Measurements from ENCODE around the gene MARK2. TPM values are rescaled to one million over a fixed set of nuclear protein-coding genes. Genes with fewer than 3 reads are reported as not detected.
A peak's percentile ranks its signal among the peaks of the same experiment; 100 is the strongest.

The MARK2 gene
- total and polyA plus RNA-seq, 2 experiments from 2014 or later, result 8.9 to 15.8 TPM

DNA sequence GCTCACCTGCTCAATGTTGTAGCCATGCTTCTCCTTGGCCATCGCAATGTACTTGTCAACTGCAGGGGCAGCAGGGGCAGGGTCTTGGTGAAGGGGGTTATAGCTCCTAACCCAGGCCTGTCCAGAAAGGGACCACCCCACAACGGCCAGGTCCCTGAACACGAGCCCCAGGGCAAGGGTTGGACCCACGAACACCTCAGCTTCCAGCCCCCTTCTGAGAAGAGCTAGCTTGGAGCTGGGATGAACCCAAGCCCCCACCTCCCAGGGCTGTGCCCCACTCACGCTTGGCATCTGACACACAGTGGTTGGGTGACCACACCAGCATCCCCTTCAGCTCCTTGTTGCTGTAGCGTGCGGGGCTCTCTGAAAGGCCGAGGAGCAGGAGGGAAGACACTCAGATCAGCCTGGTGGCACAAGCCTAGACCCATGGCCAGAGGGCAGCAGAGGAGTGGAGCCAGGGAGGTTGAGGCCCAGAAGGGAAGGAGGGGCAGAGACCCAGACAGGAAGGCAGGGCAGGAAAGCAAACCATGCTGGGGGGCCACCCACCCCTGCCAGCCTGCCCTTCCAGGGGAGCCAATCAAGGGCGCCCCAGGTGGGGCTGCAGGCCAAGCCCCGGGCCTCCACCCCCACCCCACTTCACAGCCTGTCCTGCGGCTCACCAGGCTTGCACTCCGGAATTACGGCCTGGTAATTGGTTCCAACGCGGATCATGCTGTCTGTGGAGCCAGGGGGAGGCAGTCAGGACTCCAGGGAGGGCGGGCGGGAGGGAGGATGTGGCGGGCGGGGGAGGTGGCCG lies 76.2 kb downstream of the MARK2 start:
- DNase-seq, result peak; percentile 36
- no peak overlapping the region for H3K4me2 ChIP-seq (ENCODE audit: unreplicated experiment)
- H3K9ac ChIP-seq, result no peak overlapping the region
- no peaks in the 10 kb centered on the region for H3K79me2 ChIP-seq (ENCODE audit: insufficient read depth)
- no peak overlapping the region for H2AFZ ChIP-seq
- H3F3A ChIP-seq (ENCODE audit: insufficient read depth), result 0 out of 2 replicates have a peak, but pooled peaks cover 6% of the 10 kb centered on the region
- no peaks in the 10 kb centered on the region for H3K9me3 ChIP-seq (ENCODE audit: low read depth)
- no peak for TF ChIP-seq EZH2phosphoT487 (IDR thresholded peaks at IDR 0.05; ENCODE audit: insufficient read depth, low read depth)
- TF ChIP-seq EZH2 (IDR thresholded peaks at IDR 0.05; ENCODE audit: insufficient read depth, poor library complexity, severe bottlenecking), result no peak
- no peaks in the 10 kb centered on the region for H4K20me1 ChIP-seq (ENCODE audit: insufficient read depth)
- no peaks in the 10 kb centered on the region for H3K36me3 ChIP-seq (ENCODE audit: low read depth)
- H3K27me3 ChIP-seq (replicated peaks; ENCODE audit: insufficient read depth), result no peaks in the 10 kb centered on the region
- no peaks in the 10 kb centered on the region for H3K9me2 ChIP-seq (ENCODE audit: insufficient read depth)
- in situ Hi-C loops (cut with MboI), result no loop called here
- H3K27ac ChIP-seq, result no peak overlapping the region
- no peak overlapping the region for H3K4me3 ChIP-seq
- H3K4me1 ChIP-seq (ENCODE audit: insufficient read depth), result peaks cover 13% of the 10 kb centered on the region; the same call in 1 of the 2 replicates
- WGBS, 2 experiments (ENCODE audit: low coverage in 1 of 2, low lambda C conversion rate in 2 of 2, missing lambda C conversion rate in 2 of 2), result 52 to 79% methylated on average over 10 to 20 of the region's 20 CpGs

DNA sequence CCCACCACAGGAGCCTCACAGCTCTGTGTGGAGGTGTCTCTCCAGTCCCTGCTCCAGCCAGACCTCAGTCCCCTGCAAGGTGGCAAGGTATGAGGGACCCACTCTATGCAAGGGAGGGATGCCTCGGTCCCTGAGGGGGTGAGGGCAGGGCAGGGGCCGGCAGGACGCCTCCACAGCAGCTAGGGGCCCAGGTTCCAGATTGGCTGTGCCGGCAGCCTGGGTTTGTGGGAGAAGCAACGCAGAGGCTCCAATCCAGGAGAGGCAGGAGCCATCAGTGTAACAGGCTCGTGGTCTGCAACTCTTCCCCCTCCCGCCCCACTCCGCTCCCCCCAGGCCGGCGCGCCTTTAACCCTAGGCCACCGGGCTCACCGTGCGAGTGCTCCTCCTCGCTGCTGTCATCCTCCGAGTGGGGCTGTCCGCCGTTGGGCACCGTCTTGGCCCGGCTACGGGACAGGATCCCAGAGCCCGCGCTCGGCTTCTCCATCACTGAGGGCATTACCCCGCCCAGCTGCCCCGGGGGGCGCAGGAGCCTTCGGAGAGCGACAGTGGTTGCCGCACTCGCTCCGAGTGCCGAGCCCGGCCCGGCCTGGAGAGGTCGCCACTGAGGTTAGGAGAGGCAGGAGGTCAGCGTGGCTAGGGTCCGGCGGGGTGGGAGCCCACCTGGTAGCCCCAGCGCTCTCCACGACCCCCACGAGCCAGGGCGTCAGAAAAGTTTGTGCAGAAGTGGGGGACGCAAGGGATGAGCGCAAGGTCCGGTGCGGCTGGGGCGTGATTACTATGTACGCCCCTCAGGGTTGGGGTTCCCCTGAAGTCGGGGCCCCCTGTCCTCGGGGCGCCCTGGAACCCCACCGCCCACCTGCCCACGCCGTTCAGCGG lies 77.3 kb downstream of the MARK2 start:
- Histone ChIP-seq H3K27ac (no peak overlapping the region), H3K4me3 (peak overlapping the region; percentile 64), H3K27me3 (replicated peaks; ENCODE audit: insufficient read depth) (no peaks in the 10 kb centered on the region), H3K9me3 (ENCODE audit: low read depth) (no peaks in the 10 kb centered on the region), H4K20me1 (ENCODE audit: insufficient read depth) (no peaks in the 10 kb centered on the region), H3K9me2 (ENCODE audit: insufficient read depth) (no peaks in the 10 kb centered on the region), H3F3A (ENCODE audit: insufficient read depth) (0 out of 2 replicates have a peak, but pooled peaks cover 6% of the 10 kb centered on the region), H3K4me1 (ENCODE audit: insufficient read depth) (peaks cover 13% of the 10 kb centered on the region; the same call in 1 of the 2 replicates), H3K4me2 (ENCODE audit: unreplicated experiment) (peak overlapping the region; percentile 50), H2AFZ (no peak overlapping the region; the same call in 1 of the 2 replicates), H3K9ac (peak overlapping the region; percentile 11), H3K36me3 (ENCODE audit: low read depth) (no peaks in the 10 kb centered on the region), H3K79me2 (ENCODE audit: insufficient read depth) (no peaks in the 10 kb centered on the region)
- WGBS, 2 experiments (ENCODE audit: low coverage in 1 of 2, low lambda C conversion rate in 2 of 2, missing lambda C conversion rate in 2 of 2), result 8 to 10% methylated on average over 44 to 46 of the region's 56 CpGs
- TF ChIP-seq EZH2phosphoT487 (IDR thresholded peaks at IDR 0.05; ENCODE audit: insufficient read depth, low read depth) (no peak), EZH2 (IDR thresholded peaks at IDR 0.05; ENCODE audit: insufficient read depth, poor library complexity, severe bottlenecking) (no peak)
- DNase-seq, result peak; percentile 64
- in situ Hi-C loops (cut with MboI), result no loop called here

DNA sequence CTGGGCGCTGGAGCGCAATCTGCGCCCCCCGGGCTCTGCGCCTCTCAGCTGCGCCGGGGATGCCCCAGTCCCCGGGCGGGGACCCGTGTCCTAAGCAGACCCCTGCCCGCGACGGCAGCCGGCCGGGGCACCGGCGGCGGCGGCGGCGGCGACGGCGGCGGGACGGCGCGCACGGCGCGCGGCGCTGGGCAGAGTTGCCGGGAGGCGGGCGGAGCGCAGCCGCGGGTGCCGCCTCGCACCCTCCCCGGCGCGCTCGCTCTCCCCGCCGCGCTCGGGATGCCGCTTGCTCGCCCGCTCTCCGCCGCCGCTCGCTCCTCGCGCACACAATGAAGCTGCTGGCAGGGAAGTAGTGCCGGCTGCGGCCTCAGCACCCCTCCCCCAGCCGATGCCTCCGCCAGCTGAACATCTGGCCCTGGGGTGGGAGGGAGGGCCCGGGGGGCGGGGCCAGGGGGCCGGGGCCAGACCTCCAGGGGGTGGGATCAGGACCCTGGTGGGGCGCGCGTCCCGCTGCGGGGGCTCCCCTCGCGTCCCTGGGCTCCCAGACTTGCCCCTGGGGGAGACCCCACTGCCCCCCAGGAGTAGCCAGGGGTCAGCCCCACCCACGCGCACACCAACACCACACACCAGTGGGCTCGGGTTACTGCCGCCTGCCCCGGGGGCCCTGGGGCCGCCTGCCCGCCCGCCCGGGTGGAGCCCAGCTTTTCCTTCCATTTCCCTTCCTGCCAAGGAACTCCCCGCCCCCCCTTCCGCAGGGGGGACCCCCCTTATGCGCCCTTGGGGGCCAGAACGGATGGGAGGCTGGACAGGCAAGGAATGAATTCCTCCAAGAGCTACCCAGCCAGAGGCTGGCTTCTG lies 78.2 kb downstream of the MARK2 start, which contains the start of gene RCOR2:
TSS of gene RCOR2 (minus strand) at position 328 of the 855 bp plus-strand sequence. CDS start 708 bp downstream, outside the sequence.
- in situ Hi-C loops (cut with MboI), result no loop called here
- Histone ChIP-seq H3K9ac (peak within 1 kb of the TSS; percentile 64), H3K4me1 (ENCODE audit: insufficient read depth) (peaks cover 13% of the 10 kb centered on the region; the same call in 1 of the 2 replicates), H3K4me2 (ENCODE audit: unreplicated experiment) (peak within 1 kb of the TSS; percentile 67), H2AFZ (peak within 1 kb of the TSS; percentile 70), H3K9me2 (ENCODE audit: insufficient read depth) (no peaks in the 10 kb centered on the region), H3K4me3 (peak within 1 kb of the TSS; percentile 64), H3F3A (ENCODE audit: insufficient read depth) (0 out of 2 replicates have a peak, but pooled peaks cover 14% of the 10 kb centered on the region), H3K27ac (peak within 1 kb of the TSS; percentile 33; the same call in 1 of the 2 replicates), H3K27me3 (replicated peaks; ENCODE audit: insufficient read depth) (no peaks in the 10 kb centered on the region), H3K9me3 (ENCODE audit: low read depth) (no peaks in the 10 kb centered on the region), H4K20me1 (ENCODE audit: insufficient read depth) (no peaks in the 10 kb centered on the region), H3K79me2 (ENCODE audit: insufficient read depth) (no peaks in the 10 kb centered on the region), H3K36me3 (ENCODE audit: low read depth) (no peaks in the 10 kb centered on the region)
- WGBS, 2 experiments (ENCODE audit: low coverage in 1 of 2, low lambda C conversion rate in 2 of 2, missing lambda C conversion rate in 2 of 2), result 0 to 1% methylated on average over 15 to 28 of the region's 85 CpGs
- peak; percentile 85 for DNase-seq
- no peak for TF ChIP-seq EZH2 (IDR thresholded peaks at IDR 0.05; ENCODE audit: insufficient read depth, poor library complexity, severe bottlenecking)
- TF ChIP-seq EZH2phosphoT487 (IDR thresholded peaks at IDR 0.05; ENCODE audit: insufficient read depth, low read depth), result no peak
